HG02981 (cell line): Measurements from ENCODE around the gene RFC1.
"Not testable (repeated sequence)": the region's sequence is repeated elsewhere in the genome, so short reads cannot be mapped to it uniquely, and the experiment has no call there.

Source experiments
- ATAC-seq: cut with Tn5 transposase; IDR thresholded peaks from one replicate; pipeline ENCODE4 v1.9.1; 2021; ENCODE audit warnings: mild to moderate bottlenecking, moderate library complexity; ENCODE audit not compliant: unreplicated experiment

The RFC1 gene

GRCh38 chr4:39312816-39313215, 53.3 kb downstream of the RFC1 start:
- no peak for ATAC-seq

DNA sequence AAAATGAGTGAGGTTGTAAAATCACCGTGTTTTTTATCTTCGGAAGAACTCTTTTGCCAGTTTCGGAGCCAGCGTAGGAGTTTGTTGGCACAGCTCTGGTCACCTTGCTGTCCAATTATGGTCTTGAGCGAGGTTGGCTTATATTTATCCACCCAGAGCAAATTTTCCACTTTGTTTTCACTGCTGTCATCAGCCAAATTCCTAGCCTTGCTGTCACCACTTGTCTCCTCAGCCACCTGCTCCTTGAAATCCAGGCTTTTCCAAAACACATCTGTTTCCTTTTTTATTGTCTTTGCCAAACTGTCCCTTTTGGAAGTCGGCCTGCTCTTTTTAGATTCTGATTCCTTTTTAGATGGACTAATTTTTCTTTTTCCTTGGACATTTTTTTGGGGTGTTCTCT, 57.6 kb downstream of the RFC1 start:
- ATAC-seq: no peak

DNA sequence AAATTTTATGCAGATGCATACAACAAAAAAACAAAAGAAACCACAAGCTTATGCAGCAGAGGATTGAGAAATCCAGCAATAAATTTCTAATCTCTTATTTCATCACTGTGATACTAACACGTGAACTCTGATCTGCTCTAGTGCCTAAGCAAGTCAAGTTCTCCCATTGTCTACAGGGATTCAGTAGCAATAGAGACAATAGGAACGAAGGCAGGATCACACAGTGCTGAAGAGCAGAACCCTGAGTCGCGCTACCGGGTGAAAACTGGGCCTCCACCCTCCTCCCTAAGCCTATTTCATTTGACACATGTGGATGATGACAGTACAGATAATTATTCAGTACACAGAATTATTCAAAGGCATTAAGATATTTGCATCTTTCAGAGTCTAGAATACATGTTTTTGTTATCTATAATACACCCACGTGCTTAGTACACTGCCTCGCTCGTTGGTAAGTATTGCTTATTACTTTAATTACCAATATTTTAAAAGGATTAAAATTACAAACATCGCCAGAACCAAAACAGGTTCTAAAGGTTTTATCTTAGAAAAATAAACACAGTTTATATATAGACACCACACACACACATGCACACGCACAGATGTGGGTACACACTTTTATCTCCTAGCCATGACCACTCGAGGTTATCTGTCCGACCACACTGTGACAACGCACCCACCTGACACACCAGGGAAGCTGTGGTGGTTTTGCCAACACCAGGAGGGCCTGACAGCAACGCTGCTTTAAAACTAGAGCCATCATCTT, 60.1 kb downstream of the RFC1 start:
- ATAC-seq: no peak

DNA sequence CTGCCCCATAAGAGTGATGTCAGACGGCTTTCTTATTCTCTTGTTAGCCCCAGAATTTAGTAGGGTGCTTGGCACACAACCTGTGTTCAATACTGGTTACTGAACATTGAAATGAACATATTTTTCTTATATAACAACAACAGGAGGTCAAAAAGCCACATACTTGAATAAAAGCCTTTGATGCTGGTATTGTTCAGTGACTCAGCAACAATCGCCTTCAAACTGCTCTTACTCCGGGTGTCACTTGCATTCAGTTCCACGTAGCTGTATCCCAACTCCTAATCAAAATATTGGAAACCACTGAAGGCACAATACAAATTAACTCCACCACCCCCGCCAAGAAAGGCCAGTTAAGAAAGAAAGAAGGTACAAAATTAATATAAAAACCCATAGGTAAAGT, 61.5 kb downstream of the RFC1 start:
- ATAC-seq: no peak

- ATAC-seq: no peak
Measured at GRCh38 chr4:39303871-39304270, 62.3 kb downstream of the RFC1 start.

- ATAC-seq: no peak
Measured at GRCh38 chr4:39302901-39303300, 63.3 kb downstream of the RFC1 start.

DNA sequence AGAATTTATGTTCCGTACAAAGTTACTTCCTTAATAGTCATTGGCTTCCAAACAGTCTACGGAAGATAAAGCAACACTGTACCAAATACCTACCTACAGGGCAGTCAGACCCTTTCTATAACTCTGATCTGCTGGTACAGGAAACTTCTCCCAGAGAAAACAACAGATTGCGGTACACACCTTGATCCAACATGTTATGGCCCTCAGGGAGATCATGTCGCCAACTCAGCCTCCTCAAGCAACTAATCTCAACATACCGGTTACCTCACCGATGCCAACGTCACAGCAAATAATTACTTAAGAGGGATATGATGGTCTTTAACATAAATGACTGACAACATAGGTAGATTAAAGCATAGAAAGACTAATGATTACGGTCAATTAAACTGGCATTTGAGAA, 70.4 kb downstream of the RFC1 start:
- no peak for ATAC-seq

GRCh38 chr4:39292433-39292832, 73.7 kb downstream of the RFC1 start:
- ATAC-seq: not testable (repeated sequence)

GRCh38 chr4:39291686-39292085, 74.5 kb downstream of the RFC1 start:
- ATAC-seq: no peak

GRCh38 chr4:39287223-39287622, 78.9 kb downstream of the RFC1 start:
- no peak for ATAC-seq

DNA sequence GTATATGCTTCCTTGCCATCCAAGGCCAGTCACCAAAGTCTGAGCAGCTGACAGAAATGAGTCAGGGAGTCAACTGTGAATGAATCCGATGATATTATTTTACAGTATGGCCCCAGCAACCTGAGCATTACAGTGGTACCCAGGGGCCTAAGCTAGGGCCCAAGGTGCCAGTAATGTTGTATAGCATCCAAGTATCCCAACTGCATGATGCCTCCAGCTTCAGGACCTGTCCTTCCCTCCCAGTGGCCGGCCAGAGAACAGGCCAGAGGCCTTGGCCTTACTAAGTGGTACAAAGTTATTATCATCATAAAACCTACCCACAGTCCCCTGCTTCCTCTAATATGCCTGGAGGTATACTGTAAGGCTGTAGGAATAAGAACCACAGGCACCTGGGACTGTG, 79.9 kb downstream of the RFC1 start:
- ATAC-seq: no peak

GRCh38 chr4:39285853-39286252, 80.3 kb downstream of the RFC1 start:
- ATAC-seq: no peak

DNA sequence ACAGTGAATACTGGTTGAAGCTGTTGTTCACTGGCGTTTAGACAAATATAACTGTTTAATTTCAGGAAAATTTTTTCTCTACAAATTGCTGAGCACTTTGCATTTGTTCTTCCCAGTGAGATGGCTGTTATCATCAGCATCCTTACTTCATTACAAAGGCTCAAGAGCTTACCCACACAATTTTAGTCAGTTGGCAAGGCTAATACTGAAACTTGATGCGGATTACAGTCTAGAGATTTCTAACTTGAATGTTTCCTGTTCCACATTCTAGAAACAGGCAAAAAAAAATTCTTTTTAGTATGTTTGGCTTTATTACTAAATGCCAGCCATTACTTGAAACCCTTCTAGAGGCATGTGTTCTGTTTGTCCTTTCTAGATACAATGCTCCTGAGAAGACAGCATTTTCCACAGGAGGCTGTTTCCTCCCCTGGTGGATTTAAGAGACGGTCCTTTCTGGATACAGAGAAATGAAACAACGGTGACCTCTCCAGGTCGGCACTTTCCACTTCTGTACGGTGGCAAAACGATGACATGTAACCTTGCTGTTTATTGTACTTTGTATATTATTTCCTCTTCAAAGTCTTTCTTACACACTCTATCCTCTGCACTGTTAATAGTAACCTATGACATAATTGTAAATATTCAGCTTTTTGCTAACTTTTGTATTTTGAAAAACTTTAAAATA, 80.9 kb downstream of the RFC1 start:
- ATAC-seq: no peak

DNA sequence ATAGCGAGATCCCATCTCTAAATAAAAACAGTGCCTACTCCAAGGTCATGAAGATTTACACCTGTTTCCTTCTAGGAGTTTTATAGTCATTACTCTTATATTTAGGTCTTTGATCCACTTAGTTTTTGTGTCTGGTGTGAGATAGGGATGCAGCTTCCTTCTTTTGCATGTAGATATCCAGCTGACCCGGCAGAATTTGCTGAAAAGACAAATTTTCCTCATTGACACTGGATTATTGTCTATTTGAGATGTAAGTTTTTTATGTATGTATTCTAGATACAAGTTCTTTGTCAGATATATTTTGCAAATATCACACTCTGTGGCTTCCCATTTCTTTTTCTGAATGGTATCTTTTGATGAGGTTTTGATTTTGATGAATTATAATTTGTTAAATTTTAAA, 85.4 kb downstream of the RFC1 start:
- ATAC-seq: no peak

GRCh38 chr4:39279416-39279815, 86.7 kb downstream of the RFC1 start:
- ATAC-seq: no peak

DNA sequence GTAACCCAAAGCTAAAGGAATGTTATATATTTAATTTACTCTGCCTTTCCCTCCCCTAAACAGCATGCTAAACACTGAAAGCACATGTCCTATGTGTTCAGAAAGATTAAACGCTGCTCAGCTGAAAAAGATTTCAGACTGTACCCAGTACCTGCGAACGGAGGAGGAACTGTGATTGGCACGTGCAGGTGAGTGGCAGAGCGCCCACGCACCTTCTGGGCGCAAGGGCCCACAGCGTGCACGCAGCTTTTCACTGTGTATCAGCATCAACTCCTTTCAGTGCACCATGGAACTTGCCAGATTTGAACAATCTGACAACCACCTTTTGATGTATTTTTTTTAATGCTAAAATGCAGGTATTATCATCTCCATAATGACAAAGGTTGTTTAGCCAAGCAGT, 87.7 kb downstream of the RFC1 start:
- no peak for ATAC-seq

DNA sequence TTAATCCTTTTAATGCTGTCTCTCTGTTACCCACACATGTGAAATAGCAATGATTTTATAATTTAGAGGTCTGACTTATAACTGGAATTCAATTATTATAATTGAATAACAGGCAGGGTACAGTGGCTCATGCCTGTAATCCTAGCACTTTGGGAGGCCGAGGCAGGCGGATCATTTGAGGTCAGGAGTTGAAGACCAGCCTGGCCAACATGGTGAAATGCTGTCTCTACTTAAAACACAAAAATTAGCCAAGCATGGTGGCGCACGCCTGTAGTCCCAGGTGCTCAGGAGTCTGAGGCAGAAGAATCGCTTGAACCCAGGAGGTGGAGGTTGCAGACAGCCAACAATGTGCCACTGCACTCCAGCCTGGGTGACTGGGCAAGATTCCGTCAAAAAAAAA, 88.5 kb downstream of the RFC1 start:
- not testable (repeated sequence) for ATAC-seq

- ATAC-seq: no peak
Measured at GRCh38 chr4:39274503-39274902, 91.7 kb downstream of the RFC1 start.

DNA sequence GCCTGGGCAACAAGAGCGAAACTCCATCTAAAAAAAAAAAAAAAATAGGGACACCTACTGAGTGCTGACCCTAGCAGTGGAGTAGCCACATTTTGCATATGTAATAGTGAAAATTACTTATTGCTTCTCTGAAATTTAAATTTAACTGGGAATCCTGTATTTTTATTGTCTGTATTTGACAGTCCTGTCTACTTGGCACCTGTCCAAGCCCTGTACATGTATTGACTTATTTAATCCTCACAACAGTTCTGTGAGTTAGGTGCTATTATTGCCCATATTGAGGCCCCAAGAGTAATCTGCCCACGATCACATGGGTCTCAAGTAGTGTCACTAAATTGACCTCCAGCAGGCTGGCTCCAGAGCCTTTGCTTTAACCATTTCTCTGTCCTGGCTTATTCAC, 102.3 kb downstream of the RFC1 start:
- no peak for ATAC-seq

DNA sequence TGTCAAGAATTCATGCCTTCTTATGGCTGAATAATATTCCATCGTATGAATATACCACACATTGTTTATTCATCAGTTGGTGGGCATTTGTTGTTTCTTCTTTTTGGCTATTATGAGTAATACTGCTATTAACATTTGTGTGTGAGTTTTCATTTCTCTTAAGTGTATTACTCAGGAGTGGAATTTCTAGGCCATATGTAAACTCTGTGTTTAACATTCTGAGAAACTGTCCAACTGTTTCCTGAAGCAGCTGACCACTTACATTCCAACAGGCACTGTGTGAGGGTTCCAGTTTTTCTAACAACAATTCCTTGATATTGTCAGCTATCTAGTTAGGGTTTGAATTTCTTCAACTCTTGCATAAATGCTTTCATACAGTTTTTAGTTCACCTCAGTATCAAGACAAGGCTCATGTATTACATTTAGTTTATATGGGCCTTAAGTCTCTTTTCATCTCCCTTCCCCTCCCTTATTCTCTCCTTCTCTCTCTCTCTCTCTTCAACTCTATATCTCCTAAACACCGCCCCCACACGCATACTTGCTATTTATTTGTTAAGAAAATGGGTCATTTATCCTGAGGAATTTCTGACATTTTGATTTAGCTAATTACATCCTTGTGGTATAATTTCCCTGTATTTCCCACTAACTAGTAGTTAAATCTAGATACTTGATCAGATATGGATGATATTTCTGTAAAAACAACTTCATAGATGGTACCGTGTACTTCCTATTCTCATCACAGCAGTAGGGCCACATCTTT, 106.4 kb downstream of the RFC1 start:
- ATAC-seq: no peak

DNA sequence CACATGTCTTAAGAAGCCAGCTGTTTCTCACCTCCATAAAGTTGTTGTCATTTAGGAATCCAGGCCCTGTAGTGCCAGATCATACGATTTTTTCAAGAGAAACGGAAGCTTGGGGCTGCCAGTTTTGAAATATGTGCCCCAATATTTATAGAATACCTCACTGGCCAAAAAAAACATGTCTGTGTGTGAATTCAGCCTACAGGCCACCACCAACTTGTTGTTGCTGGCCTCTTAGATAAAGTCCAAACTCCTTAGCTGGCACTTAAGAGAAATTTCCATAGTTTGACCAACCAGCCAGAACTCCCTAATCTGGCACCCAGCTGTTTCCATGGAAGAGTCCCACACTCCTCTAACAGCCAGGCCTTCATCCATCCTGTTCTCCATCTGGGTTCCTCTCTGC, 109.7 kb downstream of the RFC1 start:
- ATAC-seq: no peak

- no peak for ATAC-seq
Measured at GRCh38 chr4:39255871-39256270, 110.3 kb downstream of the RFC1 start.
